VCaP (cell line): ENCODE measurements around the gene KCNQ5.

Experiments used
- H3K27ac ChIP-seq: fragments of 450-650 bp; 2 replicates; pipeline ENCODE4 v1.5.1; 2017
- TF ChIP-seq, protein P1 (sequence below): fragments of 450-650 bp; conservative IDR thresholded peaks from 2 replicates; pipeline ENCODE4 v1.5.1; 2017; ENCODE audit warnings: mild to moderate bottlenecking, moderate library complexity

KCNQ5 gene

DNA sequence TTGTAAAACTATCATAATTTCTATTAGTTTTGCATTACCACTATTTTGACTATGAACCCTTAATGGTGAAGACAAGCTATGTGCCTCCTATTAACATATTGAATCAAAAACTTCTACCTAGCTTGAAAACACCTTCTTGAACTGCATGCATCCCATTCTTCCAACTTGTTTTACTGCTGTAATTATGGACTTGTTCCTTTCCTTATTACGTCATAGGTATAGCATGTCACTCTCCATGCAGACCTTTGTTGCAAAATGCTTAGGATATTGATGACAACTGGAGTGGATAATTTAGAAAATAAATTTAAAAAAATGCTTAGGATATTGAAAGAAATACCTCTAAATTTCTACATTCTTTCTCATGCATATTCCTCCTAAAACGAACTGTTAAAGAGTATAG is 219.3 kb downstream of the KCNQ5 start:
- TF ChIP-seq, protein P1, sequence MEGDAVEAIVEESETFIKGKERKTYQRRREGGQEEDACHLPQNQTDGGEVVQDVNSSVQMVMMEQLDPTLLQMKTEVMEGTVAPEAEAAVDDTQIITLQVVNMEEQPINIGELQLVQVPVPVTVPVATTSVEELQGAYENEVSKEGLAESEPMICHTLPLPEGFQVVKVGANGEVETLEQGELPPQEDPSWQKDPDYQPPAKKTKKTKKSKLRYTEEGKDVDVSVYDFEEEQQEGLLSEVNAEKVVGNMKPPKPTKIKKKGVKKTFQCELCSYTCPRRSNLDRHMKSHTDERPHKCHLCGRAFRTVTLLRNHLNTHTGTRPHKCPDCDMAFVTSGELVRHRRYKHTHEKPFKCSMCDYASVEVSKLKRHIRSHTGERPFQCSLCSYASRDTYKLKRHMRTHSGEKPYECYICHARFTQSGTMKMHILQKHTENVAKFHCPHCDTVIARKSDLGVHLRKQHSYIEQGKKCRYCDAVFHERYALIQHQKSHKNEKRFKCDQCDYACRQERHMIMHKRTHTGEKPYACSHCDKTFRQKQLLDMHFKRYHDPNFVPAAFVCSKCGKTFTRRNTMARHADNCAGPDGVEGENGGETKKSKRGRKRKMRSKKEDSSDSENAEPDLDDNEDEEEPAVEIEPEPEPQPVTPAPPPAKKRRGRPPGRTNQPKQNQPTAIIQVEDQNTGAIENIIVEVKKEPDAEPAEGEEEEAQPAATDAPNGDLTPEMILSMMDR = no peak
- H3K27ac ChIP-seq = no peak overlapping the region

DNA sequence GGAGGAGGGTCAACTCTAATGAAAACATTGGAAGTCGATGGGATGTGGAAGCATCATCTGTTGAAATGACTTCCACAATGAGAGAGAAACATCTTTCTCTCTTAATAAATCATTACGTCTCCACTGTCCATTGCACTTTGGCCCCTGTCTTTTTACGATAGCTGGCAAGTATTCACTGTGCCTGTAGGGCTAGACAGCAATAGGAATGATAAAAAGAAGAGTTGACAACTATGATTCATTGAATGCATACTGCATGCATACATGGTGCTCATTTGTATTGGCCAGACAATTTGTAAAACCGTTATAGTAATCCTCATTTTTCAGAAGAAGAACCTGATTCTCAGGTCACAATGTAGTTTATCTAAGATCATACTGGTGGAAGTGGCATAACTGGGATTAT is 220.3 kb downstream of the KCNQ5 start:
- H3K27ac ChIP-seq = no peak overlapping the region
- TF ChIP-seq, protein P1 = no peak

DNA sequence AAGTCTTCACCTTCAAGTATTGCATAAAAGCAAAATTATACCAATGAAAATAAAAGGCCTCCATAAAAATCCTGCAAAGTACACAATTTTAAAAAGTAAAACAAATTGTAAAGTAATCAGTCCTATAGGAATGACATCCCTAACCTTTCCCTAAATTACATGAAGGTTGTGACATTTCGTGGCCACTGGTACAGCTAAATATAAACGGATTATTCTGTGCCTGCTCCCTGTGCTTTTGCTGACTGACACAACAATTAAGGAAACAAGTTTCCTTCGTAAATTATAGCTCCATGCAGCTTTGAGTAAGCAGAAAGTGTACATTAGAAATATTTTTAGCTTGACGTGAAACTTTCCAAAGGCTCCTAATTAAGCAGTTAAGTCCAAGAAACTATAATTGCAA is 222.8 kb downstream of the KCNQ5 start:
- H3K27ac ChIP-seq = no peak overlapping the region
- TF ChIP-seq, protein P1 = no peak

DNA sequence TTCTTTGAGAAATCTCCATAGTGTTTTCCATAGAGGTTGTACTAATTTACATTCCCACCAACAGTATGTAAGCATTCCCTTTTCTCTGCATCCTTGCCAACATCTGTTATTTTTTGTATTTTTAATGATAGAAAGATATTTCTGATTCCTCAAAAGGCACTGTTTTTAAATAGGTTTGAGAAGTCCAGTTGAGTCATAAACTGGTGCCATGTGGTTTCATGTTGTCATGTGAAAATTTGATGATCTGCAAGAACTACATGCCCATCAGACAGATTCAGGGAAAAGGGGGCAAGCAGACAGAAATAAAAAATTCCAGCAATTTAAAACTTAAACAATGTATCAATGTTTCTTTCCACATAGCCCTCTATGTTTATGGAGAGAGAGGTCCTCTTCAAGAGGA is 227.5 kb downstream of the KCNQ5 start:
- H3K27ac ChIP-seq = no peak overlapping the region
- TF ChIP-seq, protein P1 = no peak

DNA sequence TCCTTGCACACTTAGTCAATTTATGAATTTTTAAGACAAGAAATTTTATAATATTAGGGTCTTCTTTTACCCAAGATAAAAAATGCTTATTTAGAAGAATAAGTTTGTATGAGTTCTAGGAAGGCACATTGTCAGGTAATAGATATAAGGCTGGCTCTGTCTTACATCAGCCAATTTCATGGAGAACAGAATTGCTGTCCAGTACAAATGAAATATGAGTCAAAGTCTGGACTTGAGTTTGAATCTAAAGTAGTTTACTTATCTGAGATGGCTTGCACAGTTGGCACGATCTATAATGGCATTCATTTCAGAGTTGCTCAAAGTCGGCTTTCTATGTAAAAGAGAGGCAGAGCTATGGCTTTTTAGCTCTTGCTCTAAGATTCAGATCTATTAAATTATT is 228.2 kb downstream of the KCNQ5 start:
- TF ChIP-seq, protein P1 = no peak
- no peak overlapping the region for H3K27ac ChIP-seq

GRCh38 chr6:72850469-72850868 is 228.6 kb downstream of the KCNQ5 start:
- TF ChIP-seq, protein P1 = no peak
- H3K27ac ChIP-seq = no peak overlapping the region

DNA sequence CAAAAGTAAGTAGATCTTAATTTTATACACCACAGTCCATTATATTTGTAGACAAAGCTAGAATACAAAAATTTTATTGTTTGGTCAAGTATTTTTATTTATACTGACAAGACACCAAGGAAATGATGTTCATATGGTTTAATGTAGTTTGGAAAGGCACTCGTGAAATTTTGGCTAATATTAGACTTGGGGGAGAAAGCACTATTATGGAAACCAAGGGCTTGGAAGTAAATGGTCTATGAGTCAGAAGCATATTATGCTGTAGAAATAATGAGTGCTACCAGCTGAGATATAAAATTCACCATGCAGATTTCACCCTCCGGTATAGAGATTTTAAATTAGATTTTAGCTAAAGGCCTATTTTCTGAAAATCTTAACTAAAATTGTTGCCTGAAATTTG is 233.6 kb downstream of the KCNQ5 start:
- TF ChIP-seq, protein P1 = no peak
- no peak overlapping the region for H3K27ac ChIP-seq

DNA sequence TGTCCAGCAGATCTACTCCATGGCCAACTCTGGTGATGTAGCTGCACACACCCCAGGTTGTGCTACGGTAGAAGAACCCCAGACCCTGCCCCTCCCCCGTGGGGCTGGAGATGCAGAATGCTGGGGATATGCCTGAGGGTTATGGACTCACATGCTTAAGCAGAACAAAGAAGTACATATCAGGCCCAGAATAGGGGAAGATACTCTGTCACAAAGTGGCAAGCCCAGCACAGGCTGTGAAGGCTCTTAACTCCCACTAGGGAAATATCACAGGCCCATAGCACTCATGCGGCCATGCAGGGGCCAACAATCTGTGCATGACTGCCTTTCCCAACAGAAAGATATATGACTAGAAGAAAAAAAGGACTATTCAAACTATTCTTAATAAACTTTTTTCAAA is 234.9 kb downstream of the KCNQ5 start:
- TF ChIP-seq, protein P1 = no peak

More for the DNA sequence above, 234.9 kb downstream of the KCNQ5 start:
- no peak overlapping the region for H3K27ac ChIP-seq
